GM21360 (cell line): Measurements from ENCODE around the gene TMEM165.

Source experiments
- ATAC-seq: cut with Tn5 transposase; IDR thresholded peaks from one replicate; pipeline ENCODE4 v1.9.1; 2021; ENCODE audit warnings: mild to moderate bottlenecking, moderate library complexity; ENCODE audit not compliant: unreplicated experiment

The TMEM165 gene

GRCh38 chr4:55405073-55405472 is 9.3 kb downstream of the TMEM165 start:
- no peak for ATAC-seq

- ATAC-seq, result no peak
Measured at GRCh38 chr4:55406545-55406944, 10.8 kb downstream of the TMEM165 start.

- ATAC-seq, result no peak
Measured at GRCh38 chr4:55407119-55407518, 11.4 kb downstream of the TMEM165 start.

- no peak for ATAC-seq
Measured at GRCh38 chr4:55407764-55408163, 12.0 kb downstream of the TMEM165 start.

DNA sequence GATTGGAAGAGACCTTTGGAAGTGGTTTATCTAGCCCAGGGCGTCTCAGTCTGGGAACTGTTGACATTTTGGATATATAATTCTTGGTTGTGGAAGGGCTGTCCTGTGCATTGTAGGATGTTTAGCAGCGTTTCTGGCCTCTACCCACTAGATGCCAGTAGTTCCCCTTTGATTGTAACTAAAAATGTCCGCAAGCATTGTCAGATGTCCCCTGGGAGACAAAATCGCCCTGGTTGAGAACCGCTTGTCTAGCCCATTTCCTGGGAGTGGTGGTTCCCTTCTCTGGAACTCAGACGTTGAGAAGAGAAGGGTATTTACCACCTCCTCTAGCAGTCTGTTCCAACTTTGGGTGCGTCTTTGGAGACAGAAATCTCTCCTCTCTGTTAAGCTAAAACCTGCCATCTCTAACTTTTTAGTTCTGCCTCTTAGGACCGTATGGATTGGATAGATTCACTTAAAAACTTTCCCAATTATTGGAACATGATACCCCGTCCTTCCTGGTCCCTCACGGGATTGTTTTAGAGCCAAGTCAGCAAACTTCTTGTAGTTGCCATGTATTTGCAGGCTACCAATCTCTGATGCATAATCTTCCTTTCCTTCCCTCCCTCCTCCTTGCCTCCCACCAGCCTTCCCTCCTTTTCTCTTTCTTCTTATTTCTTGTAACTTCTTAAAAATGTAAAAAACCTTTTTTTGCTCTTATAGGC is 13.9 kb downstream of the TMEM165 start:
- no peak for ATAC-seq

DNA sequence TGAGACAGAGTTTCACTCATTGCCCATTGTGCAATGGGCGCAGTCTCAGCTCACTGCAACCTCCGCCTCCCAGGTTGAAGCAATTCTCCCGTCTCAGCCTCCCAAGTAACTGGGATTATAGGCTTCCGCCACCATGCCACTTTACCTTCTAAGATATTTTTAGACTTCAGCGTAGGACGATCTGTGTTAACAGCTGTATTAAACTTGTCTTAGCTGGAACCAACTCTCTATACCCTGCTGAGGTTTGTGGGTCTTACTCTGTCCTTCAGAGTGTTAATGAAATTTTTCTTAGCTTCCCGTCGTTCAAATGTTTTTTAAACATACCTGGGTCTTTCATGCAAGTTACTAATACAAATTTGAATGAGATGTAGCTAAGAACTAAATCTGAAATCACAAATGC is 14.7 kb downstream of the TMEM165 start:
- no peak for ATAC-seq

GRCh38 chr4:55411621-55412020 is 15.9 kb downstream of the TMEM165 start:
- ATAC-seq, result no peak

- ATAC-seq, result no peak
Measured at GRCh38 chr4:55416176-55416575, 20.4 kb downstream of the TMEM165 start.

- ATAC-seq, result no peak
Measured at GRCh38 chr4:55424791-55425190, 29.0 kb downstream of the TMEM165 start.

GRCh38 chr4:55431710-55432336 is 36.1 kb downstream of the TMEM165 start:
- no peak for ATAC-seq

- no peak for ATAC-seq
Measured at GRCh38 chr4:55435141-55435841, 39.5 kb downstream of the TMEM165 start.

GRCh38 chr4:55437356-55437796 is 41.6 kb downstream of the TMEM165 start:
- ATAC-seq, result no peak

DNA sequence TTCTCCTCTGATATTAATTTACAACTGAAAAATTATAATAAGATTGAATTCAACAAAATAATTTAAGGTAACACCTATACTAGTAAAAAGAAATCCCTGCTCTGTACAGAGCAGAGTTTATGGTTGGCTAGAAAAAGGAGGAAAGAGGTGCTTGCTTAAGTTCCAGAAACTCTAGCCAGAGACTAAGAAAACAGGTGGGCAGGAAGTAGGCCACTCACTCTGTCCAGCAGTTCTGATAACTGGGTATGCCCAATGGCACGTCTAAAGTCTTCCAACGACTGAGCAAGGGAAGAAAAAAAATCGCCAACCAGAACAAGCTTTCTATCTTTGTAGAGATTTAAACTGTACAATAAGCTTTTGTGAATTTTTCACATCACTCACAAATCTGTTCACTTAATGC is 42.1 kb downstream of the TMEM165 start:
- ATAC-seq, result no peak

DNA sequence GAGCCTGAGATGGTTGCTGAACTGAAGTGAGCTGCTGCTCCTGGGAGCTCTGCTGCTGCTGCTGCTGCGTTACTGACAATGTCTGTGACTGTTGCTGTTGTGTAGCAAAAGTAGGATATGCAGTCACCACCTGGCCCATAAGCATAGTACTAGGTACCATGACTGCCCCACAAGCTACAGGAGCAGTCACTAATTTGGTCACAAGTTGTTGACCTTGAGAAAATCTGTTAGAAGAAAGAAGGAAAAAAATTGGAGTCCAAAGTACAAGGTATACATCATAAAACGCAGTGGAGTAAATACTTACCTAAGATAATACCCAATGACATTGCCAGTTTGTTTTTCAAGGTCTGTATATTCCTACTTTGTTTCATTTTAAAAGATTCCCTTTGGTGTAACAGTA is 42.6 kb downstream of the TMEM165 start:
- no peak for ATAC-seq

GRCh38 chr4:55439023-55439422 is 43.3 kb downstream of the TMEM165 start:
- no peak for ATAC-seq

DNA sequence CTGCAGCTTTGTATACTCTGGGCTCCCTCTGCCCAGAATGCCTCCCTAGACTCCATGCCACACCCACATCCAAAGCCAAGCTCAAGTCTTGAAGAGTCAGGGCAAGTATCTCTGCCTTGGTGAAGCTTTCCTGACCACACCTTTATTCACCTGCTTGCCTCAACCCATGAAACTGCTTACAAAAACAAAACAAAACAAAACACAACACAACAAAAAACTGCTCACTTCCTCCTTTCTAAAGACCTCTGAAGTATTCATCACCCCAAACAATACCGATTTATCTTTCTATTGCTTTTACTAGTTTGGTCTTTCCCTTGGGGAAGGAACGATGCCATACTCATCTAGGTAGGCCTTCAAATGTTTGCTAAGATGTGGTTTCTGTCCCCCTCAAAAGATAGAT is 45.0 kb downstream of the TMEM165 start:
- ATAC-seq, result no peak

DNA sequence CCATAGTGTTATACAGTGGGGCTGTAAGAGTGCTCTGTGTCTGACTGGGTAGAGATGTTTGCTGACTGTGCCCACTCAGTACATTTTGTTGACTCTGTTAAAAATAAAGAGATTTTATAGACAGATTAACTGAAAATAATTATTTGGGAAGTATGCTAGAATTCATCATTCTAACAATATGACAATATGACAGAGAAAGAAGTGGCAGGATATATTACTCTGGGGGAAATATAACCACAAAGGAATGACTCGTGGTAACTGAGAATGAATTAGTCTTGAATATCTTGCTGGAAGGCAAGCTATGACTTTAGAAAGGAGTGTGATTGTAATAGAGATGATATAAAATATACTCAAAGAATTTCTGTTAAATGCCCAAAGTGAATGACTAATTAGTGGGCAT is 46.8 kb downstream of the TMEM165 start:
- no peak for ATAC-seq

DNA sequence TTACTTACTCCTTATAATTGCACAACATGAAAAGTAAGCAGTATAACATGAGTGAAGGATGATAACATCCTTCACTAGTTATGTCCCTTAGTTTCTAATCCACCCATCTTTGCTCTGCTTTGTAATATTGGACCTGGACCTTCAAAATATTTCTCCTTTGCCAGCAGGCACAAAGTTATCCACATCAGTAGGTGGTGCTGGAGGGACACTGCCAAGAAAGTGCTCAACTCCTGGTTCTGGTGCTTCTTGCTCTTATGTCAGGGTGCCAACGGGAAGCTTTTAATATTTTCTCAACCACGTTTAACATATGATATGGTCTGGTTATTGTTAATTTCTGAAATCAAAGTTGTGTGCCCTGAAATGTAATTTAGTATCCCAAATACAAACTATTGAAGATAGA is 49.1 kb downstream of the TMEM165 start:
- no peak for ATAC-seq

DNA sequence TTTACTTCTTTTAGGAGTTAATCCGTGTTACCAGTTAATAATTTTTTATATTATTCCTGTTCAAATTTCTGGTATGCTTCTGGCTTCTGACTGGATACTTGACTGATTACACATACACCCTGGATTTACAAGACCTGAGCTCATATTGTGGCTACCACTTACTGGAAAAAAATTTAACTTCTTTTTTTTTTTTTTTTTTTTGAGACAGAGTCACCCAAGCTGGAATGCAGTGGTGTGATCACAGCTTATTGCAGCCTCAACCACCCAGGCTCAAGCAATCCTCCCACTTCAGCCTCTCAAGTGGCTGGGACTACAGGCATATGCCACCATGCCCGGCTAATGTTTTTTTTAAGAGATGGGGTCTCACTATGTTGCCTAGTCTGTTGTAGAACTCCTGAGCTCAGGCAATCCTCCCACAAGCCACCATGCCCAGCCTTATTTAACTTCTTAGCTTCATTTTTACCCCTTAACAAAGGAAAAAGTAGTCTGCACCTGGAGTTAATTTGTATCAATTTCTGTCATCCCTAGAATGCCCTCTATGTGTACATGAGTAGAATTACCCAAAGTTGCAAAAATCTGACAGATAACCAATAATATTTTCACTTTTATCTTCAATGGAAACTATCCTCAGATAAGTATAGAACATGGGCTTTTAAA is 50.3 kb downstream of the TMEM165 start:
- ATAC-seq, result no peak

- ATAC-seq, result no peak
Measured at GRCh38 chr4:55446578-55446922, 50.8 kb downstream of the TMEM165 start.

DNA sequence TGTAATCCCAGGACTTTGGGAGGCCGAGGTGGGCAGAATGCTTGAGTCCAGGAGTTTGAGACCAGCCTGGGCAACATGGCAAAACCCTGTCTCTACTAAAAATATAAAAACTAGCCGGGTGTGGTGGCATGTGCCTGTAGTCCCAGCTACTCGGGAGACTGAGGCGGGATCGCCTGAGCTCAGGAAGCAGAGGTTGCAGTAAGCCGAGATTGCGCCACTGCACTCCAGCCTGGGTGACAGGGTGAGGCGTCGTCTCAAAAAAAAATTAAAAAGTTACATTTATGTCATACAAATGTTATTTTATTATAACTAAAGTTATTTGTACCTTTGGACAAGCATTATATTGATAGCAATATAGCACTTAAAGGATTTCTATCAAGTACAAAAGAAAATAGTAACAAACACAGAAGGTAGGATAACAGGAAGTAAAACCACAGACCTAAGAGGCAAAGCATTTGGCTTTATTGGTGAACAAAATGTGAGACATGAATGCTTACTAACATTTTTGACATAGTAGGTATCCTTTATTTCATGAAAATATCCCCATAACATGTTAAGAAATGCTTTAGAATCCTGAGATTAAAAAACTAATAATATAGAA is 51.5 kb downstream of the TMEM165 start:
- ATAC-seq, result no peak
